SK-N-SH (cell line): ENCODE results near the gene NUP133.

Experiments
- CTCF ChIP-seq: fragments of 200-600 bp; sonication (generic); IDR thresholded peaks from 2 replicates; pipeline ENCODE4 v1.6.1; 2017; ENCODE audit warnings: antibody characterized with exemption, mild to moderate bottlenecking, moderate library complexity
- EP300 ChIP-seq, 2 experiments: IDR thresholded peaks; 2 replicates each; pipeline versions ENCODE4 v1.4.0 to v1.6.1; 2012; ENCODE audit warnings: borderline replicate concordance in 1 of 2, low read depth in 1 of 2, low read length in 1 of 2
- GABPA ChIP-seq: IDR thresholded peaks from 2 replicates; pipeline ENCODE4 v1.4.0; 2012; ENCODE audit warnings: low read depth, mild to moderate bottlenecking
- MAX ChIP-seq: IDR thresholded peaks from 2 replicates; pipeline ENCODE4 v1.4.0; 2012; ENCODE audit warnings: low read depth
- POLR2AphosphoS5 ChIP-seq: IDR thresholded peaks from 2 replicates; pipeline ENCODE4 v1.6.1; 2012; ENCODE audit warnings: low read depth, low read length
- RCOR1 ChIP-seq: fragments of 150-350 bp; IDR thresholded peaks from 2 replicates; pipeline ENCODE4 v1.6.1; 2017; ENCODE audit warnings: antibody characterized with exemption, low read length
- REST ChIP-seq: IDR thresholded peaks from 2 replicates; pipeline ENCODE4 v1.6.1; 2012; ENCODE audit warnings: mild to moderate bottlenecking, low read depth, low read length, moderate library complexity
- RFX5 ChIP-seq: IDR thresholded peaks from 2 replicates; pipeline ENCODE4 v1.6.1; 2012; ENCODE audit warnings: mild to moderate bottlenecking, improper control_type of control experiment, low read length
- SIN3A ChIP-seq: IDR thresholded peaks from 2 replicates; pipeline ENCODE4 v1.6.1; 2012; ENCODE audit warnings: low read depth, mild to moderate bottlenecking, low read length, moderate library complexity, borderline replicate concordance
- SMC3 ChIP-seq: IDR thresholded peaks from 2 replicates; pipeline ENCODE4 v1.6.1; 2012; ENCODE audit warnings: low read depth, low read length, improper control_type of control experiment
- TAF1 ChIP-seq: IDR thresholded peaks from 2 replicates; pipeline ENCODE4 v1.6.1; 2012; ENCODE audit warnings: low read depth, mild to moderate bottlenecking, low read length, moderate library complexity, borderline replicate concordance
- TF ChIP-seq, protein P1 (sequence below): IDR thresholded peaks from 2 replicates; pipeline ENCODE4; 2012
- TF ChIP-seq, protein P2 (sequence below): fragments of 150-350 bp; IDR thresholded peaks from 2 replicates; pipeline ENCODE4 v1.6.1; 2016; ENCODE audit warnings: mild to moderate bottlenecking, low read depth, low read length

DNA sequence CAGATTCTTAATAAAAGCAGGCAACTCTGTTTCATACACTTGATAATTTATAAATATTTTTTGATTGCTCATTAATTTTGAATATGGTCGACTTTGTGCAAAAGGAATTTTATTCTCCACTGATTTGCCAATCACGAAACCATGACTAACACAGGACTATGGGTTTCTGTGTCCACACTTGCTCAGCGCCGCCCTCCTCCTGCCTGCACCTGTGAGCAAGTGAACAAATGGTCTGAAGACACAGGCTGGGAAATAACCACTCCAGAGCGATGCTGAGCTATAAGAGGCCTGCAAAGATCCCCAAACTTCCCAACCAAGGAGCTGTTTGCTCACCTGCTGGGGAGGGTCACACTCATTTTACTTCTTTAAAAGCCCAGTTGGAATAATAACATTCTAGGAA lies 30.8 kb upstream of the NUP133 start:
- no peak for TF ChIP-seq POLR2AphosphoS5
- TF ChIP-seq EP300 (IDR thresholded peaks at IDR 0.05; ENCODE audit: borderline replicate concordance in 1 of 2, low read depth in 1 of 2, low read length in 1 of 2): no peak
- no peak for TF ChIP-seq RFX5
- TF ChIP-seq RCOR1: no peak
- no peak for TF ChIP-seq GABPA
- TF ChIP-seq, protein P1, sequence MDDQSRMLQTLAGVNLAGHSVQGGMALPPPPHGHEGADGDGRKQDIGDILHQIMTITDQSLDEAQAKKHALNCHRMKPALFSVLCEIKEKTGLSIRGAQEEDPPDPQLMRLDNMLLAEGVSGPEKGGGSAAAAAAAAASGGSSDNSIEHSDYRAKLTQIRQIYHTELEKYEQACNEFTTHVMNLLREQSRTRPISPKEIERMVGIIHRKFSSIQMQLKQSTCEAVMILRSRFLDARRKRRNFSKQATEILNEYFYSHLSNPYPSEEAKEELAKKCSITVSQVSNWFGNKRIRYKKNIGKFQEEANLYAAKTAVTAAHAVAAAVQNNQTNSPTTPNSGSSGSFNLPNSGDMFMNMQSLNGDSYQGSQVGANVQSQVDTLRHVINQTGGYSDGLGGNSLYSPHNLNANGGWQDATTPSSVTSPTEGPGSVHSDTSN: no peak
- TF ChIP-seq MAX: no peak
- TF ChIP-seq SMC3: no peak
- TF ChIP-seq SIN3A: no peak
- no peak for TF ChIP-seq CTCF
- TF ChIP-seq, protein P2, sequence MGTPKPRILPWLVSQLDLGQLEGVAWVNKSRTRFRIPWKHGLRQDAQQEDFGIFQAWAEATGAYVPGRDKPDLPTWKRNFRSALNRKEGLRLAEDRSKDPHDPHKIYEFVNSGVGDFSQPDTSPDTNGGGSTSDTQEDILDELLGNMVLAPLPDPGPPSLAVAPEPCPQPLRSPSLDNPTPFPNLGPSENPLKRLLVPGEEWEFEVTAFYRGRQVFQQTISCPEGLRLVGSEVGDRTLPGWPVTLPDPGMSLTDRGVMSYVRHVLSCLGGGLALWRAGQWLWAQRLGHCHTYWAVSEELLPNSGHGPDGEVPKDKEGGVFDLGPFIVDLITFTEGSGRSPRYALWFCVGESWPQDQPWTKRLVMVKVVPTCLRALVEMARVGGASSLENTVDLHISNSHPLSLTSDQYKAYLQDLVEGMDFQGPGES: no peak
- no peak for TF ChIP-seq TAF1
- no peak for TF ChIP-seq REST
